Measurements from ENCODE around the gene RPUSD3. TPM values are rescaled to one million over a fixed set of nuclear protein-coding genes. Genes with fewer than 3 reads are reported as not detected.

RPUSD3 gene
- total and polyA plus RNA-seq, 7 donors = 39.7 to 64.2 (median 49.4) TPM

DNA sequence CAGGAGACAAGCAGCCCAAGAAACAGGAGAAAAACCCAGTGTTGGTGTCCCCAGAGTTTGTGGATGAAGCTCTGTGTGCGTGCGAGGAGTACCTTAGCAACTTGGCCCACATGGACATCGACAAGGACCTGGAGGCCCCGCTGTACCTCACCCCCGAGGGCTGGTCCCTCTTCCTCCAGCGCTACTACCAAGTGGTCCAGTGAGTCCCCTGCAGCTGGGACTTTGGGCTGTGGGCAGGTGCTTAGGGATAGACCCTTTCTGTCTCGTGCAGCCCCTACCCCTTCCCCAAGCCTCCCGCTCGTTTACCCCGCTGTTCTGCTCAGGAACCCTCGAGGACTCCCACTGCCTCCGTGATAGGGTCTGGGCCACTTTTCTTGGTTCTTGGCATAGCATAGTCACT, 23.3 kb downstream of the RPUSD3 start:
- Histone ChIP-seq H3K4me3 (no peak overlapping the region), H3K27ac (no peak overlapping the region), H3K9me3 (no peaks in the 10 kb centered on the region), H3K4me1 (peaks cover 6% of the 10 kb centered on the region), H3K27me3 (ENCODE audit: insufficient read depth in 3 of 3, low read length in 2 of 3) (no peaks in the 10 kb centered on the region), H3K36me3 (ENCODE audit: insufficient read depth in 1 of 2, low read depth in 1 of 2) (peaks cover 0 to 11% of the 10 kb centered on the region in 2 donors)
- ATAC-seq (no peak), DNase-seq (no peak)
- TF ChIP-seq, protein P1, sequence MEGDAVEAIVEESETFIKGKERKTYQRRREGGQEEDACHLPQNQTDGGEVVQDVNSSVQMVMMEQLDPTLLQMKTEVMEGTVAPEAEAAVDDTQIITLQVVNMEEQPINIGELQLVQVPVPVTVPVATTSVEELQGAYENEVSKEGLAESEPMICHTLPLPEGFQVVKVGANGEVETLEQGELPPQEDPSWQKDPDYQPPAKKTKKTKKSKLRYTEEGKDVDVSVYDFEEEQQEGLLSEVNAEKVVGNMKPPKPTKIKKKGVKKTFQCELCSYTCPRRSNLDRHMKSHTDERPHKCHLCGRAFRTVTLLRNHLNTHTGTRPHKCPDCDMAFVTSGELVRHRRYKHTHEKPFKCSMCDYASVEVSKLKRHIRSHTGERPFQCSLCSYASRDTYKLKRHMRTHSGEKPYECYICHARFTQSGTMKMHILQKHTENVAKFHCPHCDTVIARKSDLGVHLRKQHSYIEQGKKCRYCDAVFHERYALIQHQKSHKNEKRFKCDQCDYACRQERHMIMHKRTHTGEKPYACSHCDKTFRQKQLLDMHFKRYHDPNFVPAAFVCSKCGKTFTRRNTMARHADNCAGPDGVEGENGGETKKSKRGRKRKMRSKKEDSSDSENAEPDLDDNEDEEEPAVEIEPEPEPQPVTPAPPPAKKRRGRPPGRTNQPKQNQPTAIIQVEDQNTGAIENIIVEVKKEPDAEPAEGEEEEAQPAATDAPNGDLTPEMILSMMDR (IDR thresholded peaks at IDR 0.05) = no peak
- WGBS, 3 donors = 82 to 90% (median 88%) methylated on average over 12 of the region's 12 CpGs
- intact Hi-C loops (cut with DNase I) = no loop called here

DNA sequence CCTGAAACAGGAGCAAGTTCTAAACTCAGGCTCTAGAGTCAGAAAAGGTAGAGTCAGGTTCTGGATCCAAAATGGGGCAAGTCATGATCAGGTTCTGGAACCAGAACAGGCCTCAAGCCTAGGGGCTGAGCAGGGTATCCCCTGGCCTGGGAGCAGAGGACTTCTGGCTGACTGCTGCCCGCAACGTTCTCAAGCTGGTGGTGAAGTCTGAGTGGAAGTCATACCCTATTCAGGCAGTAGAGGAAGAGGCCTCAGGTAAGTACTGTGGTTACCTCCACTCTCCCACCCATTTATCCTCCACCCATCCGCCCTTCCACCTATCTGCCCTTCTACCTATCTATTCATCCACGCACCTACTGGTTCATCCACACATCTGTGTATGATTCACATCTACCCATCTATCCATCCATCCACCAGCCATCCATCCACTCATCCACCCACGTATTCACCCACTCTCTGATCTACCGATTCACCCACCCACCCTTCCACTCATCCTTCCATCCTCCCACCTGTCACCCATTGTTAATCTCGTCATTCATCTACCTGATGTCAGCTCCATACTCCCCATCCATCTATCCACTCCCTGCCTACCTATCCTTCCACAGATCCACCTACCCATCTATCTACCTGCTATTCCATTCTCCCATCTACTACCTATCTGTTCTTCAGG, 25.0 kb downstream of the RPUSD3 start:
- H3K36me3 ChIP-seq (ENCODE audit: insufficient read depth in 1 of 2, low read depth in 1 of 2) = peaks cover 0 to 11% of the 10 kb centered on the region in 2 donors
- 94 to 97% (median 96%) methylated on average over 6 of the region's 7 CpGs for WGBS, 3 donors
- H3K4me1 ChIP-seq = peaks cover 6% of the 10 kb centered on the region
- DNase-seq (no peak), ATAC-seq (no peak)
- no peaks in the 10 kb centered on the region for H3K9me3 ChIP-seq
- H3K27ac ChIP-seq = no peak overlapping the region
- intact Hi-C loops (cut with DNase I) = no loop called here
- H3K27me3 ChIP-seq (ENCODE audit: insufficient read depth in 3 of 3, low read length in 2 of 3) = no peaks in the 10 kb centered on the region
- TF ChIP-seq, protein P1 (IDR thresholded peaks at IDR 0.05) = no peak
- no peak overlapping the region for H3K4me3 ChIP-seq

DNA sequence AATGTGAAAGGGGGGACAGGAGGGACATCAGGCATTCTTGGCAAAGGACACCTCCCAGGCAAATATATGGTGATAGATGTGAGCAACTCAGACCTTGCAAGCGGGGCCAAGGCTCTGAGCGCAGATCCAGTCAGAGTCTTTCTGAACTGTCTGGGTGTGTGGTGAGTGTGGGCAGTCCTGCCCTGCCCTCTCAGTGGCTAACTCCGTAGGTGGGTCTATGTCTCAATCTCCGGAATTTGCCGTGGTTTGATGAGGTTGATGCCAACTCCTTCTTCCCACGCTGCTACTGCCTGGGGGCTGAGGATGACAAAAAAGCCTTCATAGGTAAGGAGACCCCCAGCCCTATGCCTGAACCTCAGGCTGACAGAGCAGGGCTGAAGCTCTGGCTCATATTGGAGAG, 26.4 kb downstream of the RPUSD3 start:
- H3K27ac ChIP-seq = no peak overlapping the region
- peaks cover 6% of the 10 kb centered on the region for H3K4me1 ChIP-seq
- peaks cover 0 to 11% of the 10 kb centered on the region in 2 donors for H3K36me3 ChIP-seq (ENCODE audit: insufficient read depth in 1 of 2, low read depth in 1 of 2)
- WGBS, 3 donors = 86 to 90% (median 88%) methylated on average over 6 of the region's 6 CpGs
- H3K9me3 ChIP-seq = no peaks in the 10 kb centered on the region
- DNase-seq (no peak), ATAC-seq (peak in 1 of 4 donors; percentile 14)
- intact Hi-C loops (cut with DNase I) = no loop called here
- no peaks in the 10 kb centered on the region for H3K27me3 ChIP-seq (ENCODE audit: insufficient read depth in 3 of 3, low read length in 2 of 3)
- H3K4me3 ChIP-seq = no peak overlapping the region
- TF ChIP-seq, protein P1 (IDR thresholded peaks at IDR 0.05) = no peak

DNA sequence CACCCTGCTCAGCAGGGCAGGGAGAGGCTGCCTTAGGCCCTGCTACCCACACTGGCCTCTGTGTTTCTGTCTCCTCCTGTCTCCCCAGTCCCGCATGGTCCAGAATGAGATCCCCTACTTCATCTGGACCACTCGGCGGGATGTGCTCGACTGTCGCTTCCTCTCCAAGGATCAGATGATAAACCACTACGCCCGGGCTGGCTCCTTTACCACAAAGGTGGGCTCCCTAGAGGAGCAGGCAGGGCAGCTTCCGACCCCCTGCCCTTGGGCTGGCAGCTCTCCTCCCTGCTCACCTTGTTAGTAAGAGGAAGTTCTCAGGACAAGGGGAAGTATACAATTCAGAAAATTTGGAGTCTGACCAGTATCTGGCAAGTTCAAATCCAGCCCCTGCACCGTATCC, 27.8 kb downstream of the RPUSD3 start:
- H3K36me3 ChIP-seq (ENCODE audit: insufficient read depth in 1 of 2, low read depth in 1 of 2) = peaks cover 0 to 11% of the 10 kb centered on the region in 2 donors
- no peaks in the 10 kb centered on the region for H3K27me3 ChIP-seq (ENCODE audit: insufficient read depth in 3 of 3, low read length in 2 of 3)
- no peaks in the 10 kb centered on the region for H3K9me3 ChIP-seq
- TF ChIP-seq, protein P1 (IDR thresholded peaks at IDR 0.05) = no peak
- ATAC-seq (no peak), DNase-seq (no peak)
- intact Hi-C loops (cut with DNase I) = no loop called here
- peaks cover 7% of the 10 kb centered on the region for H3K4me1 ChIP-seq
- no peak overlapping the region for H3K27ac ChIP-seq
- no peak overlapping the region for H3K4me3 ChIP-seq
- WGBS, 3 donors = 87 to 93% (median 89%) methylated on average over 9 of the region's 9 CpGs
